ENCODE data around the gene BACE2.

- TF ChIP-seq CHD4 (IDR thresholded peaks at IDR 0.05; ENCODE audit: borderline replicate concordance) (no peak), CTCF (IDR thresholded peaks at IDR 0.05) (no peak), RARB (CRISPR knock-in tag; IDR thresholded peaks at IDR 0.05) (no peak), EHMT2 (IDR thresholded peaks at IDR 0.05; ENCODE audit: low read depth) (no peak), RNF2 (IDR thresholded peaks at IDR 0.05; ENCODE audit: borderline replicate concordance, low read depth) (no peak), RFX5 (IDR thresholded peaks at IDR 0.05) (no peak), MYC (IDR thresholded peaks at IDR 0.05; ENCODE audit: borderline replicate concordance, low read length) (no peak), JUNB (IDR thresholded peaks at IDR 0.05) (no peak), E2F6 (IDR thresholded peaks at IDR 0.05; ENCODE audit: borderline replicate concordance, low read depth) (no peak), RAD21 (conservative IDR thresholded peaks at IDR 0.05 in 1 of 2, IDR thresholded peaks at IDR 0.05 in 1 of 2) (no peak), EP300 (IDR thresholded peaks at IDR 0.05) (no peak)
- TF ChIP-seq, protein P1, sequence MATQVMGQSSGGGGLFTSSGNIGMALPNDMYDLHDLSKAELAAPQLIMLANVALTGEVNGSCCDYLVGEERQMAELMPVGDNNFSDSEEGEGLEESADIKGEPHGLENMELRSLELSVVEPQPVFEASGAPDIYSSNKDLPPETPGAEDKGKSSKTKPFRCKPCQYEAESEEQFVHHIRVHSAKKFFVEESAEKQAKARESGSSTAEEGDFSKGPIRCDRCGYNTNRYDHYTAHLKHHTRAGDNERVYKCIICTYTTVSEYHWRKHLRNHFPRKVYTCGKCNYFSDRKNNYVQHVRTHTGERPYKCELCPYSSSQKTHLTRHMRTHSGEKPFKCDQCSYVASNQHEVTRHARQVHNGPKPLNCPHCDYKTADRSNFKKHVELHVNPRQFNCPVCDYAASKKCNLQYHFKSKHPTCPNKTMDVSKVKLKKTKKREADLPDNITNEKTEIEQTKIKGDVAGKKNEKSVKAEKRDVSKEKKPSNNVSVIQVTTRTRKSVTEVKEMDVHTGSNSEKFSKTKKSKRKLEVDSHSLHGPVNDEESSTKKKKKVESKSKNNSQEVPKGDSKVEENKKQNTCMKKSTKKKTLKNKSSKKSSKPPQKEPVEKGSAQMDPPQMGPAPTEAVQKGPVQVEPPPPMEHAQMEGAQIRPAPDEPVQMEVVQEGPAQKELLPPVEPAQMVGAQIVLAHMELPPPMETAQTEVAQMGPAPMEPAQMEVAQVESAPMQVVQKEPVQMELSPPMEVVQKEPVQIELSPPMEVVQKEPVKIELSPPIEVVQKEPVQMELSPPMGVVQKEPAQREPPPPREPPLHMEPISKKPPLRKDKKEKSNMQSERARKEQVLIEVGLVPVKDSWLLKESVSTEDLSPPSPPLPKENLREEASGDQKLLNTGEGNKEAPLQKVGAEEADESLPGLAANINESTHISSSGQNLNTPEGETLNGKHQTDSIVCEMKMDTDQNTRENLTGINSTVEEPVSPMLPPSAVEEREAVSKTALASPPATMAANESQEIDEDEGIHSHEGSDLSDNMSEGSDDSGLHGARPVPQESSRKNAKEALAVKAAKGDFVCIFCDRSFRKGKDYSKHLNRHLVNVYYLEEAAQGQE (IDR thresholded peaks at IDR 0.05): no peak
These were observed 89.1 kb downstream of the BACE2 start for GRCh38 chr21:41256771-41257702.
